SU-DHL-6 (cell line): Measurements from ENCODE around the gene EDIL3.

Source experiments
- EZH2phosphoT487 ChIP-seq: fragments of 200-600 bp; sonication (generic), shearing (Covaris generic); conservative IDR thresholded peaks from 2 replicates; pipeline ENCODE4 v1.6.1; 2018; ENCODE audit warnings: mild to moderate bottlenecking, antibody characterized with exemption, low read length, moderate library complexity, mixed read lengths
- TF ChIP-seq, protein P1 (sequence below): fragments of 200-600 bp; sonication (generic); IDR thresholded peaks from one replicate; pipeline ENCODE4 v1.5.1; 2017; ENCODE audit warnings: antibody characterized with exemption, mild to moderate bottlenecking, low read length, moderate library complexity; ENCODE audit not compliant: insufficient read depth, poor library complexity, severe bottlenecking

- TF ChIP-seq, protein P1, sequence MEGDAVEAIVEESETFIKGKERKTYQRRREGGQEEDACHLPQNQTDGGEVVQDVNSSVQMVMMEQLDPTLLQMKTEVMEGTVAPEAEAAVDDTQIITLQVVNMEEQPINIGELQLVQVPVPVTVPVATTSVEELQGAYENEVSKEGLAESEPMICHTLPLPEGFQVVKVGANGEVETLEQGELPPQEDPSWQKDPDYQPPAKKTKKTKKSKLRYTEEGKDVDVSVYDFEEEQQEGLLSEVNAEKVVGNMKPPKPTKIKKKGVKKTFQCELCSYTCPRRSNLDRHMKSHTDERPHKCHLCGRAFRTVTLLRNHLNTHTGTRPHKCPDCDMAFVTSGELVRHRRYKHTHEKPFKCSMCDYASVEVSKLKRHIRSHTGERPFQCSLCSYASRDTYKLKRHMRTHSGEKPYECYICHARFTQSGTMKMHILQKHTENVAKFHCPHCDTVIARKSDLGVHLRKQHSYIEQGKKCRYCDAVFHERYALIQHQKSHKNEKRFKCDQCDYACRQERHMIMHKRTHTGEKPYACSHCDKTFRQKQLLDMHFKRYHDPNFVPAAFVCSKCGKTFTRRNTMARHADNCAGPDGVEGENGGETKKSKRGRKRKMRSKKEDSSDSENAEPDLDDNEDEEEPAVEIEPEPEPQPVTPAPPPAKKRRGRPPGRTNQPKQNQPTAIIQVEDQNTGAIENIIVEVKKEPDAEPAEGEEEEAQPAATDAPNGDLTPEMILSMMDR, result no peak
- TF ChIP-seq EZH2phosphoT487, result no peak
These were observed 471.1 kb downstream of the EDIL3 start for GRCh38 chr5:83913593-83913992.
